GM19395 (cell line): ENCODE results near the gene OXNAD1.
A peak's percentile ranks its signal among the peaks of the same experiment; 100 is the strongest.

Experiments
- ATAC-seq: cut with Tn5 transposase; IDR thresholded peaks from one replicate; pipeline ENCODE4 v1.9.1; 2021; ENCODE audit warnings: mild to moderate bottlenecking, moderate library complexity; ENCODE audit not compliant: unreplicated experiment

The OXNAD1 gene

GRCh38 chr3:16326724-16327349 is 61.8 kb downstream of the OXNAD1 start:
- no peak for ATAC-seq

GRCh38 chr3:16328124-16328523 is 63.1 kb downstream of the OXNAD1 start:
- no peak for ATAC-seq

- no peak for ATAC-seq
Observed at GRCh38 chr3:16329036-16329825, 64.2 kb downstream of the OXNAD1 start.

- no peak for ATAC-seq
Observed at GRCh38 chr3:16329826-16330129, 64.8 kb downstream of the OXNAD1 start.

GRCh38 chr3:16330351-16330750 is 65.3 kb downstream of the OXNAD1 start:
- ATAC-seq, result no peak

GRCh38 chr3:16331319-16331883 is 66.4 kb downstream of the OXNAD1 start:
- ATAC-seq, result no peak

- ATAC-seq, result no peak
Observed at GRCh38 chr3:16332904-16333426, 68.0 kb downstream of the OXNAD1 start.

GRCh38 chr3:16334909-16335308 is 69.9 kb downstream of the OXNAD1 start:
- no peak for ATAC-seq

GRCh38 chr3:16335333-16335732 is 70.3 kb downstream of the OXNAD1 start:
- no peak for ATAC-seq

GRCh38 chr3:16335772-16336645 is 71.0 kb downstream of the OXNAD1 start:
- no peak for ATAC-seq

GRCh38 chr3:16336825-16337224 is 71.8 kb downstream of the OXNAD1 start:
- no peak for ATAC-seq

GRCh38 chr3:16337856-16338540 is 73.0 kb downstream of the OXNAD1 start:
- peak; percentile 94 for ATAC-seq

- ATAC-seq, result no peak
Observed at GRCh38 chr3:16338999-16339398, 74.0 kb downstream of the OXNAD1 start.

GRCh38 chr3:16343101-16343500 is 78.1 kb downstream of the OXNAD1 start:
- ATAC-seq, result no peak

- no peak for ATAC-seq
Observed at GRCh38 chr3:16346413-16347081, 81.5 kb downstream of the OXNAD1 start.

GRCh38 chr3:16347548-16347947 is 82.5 kb downstream of the OXNAD1 start:
- no peak for ATAC-seq

- ATAC-seq, result no peak
Observed at GRCh38 chr3:16349986-16350596, 85.1 kb downstream of the OXNAD1 start.

GRCh38 chr3:16350597-16351318 is 85.7 kb downstream of the OXNAD1 start:
- ATAC-seq, result no peak

- no peak for ATAC-seq
Observed at GRCh38 chr3:16352428-16352827, 87.4 kb downstream of the OXNAD1 start.
